DOHH2 (cell line): ENCODE measurements around the gene TCERG1L.

Experiments used
- EZH2phosphoT487 ChIP-seq: fragments of 200-600 bp; sonication (generic); IDR thresholded peaks from 2 replicates; pipeline ENCODE4 v1.6.1; 2017; ENCODE audit warnings: borderline replicate concordance, mild to moderate bottlenecking, antibody characterized with exemption, low read length, moderate library complexity, mixed read lengths
- TF ChIP-seq, protein P1 (sequence below): fragments of 200-600 bp; sonication (generic); IDR thresholded peaks from one replicate; pipeline ENCODE4 v1.5.1; 2014; ENCODE audit warnings: antibody characterized with exemption, mild to moderate bottlenecking, low read depth, low read length; ENCODE audit not compliant: poor library complexity, severe bottlenecking

DNA sequence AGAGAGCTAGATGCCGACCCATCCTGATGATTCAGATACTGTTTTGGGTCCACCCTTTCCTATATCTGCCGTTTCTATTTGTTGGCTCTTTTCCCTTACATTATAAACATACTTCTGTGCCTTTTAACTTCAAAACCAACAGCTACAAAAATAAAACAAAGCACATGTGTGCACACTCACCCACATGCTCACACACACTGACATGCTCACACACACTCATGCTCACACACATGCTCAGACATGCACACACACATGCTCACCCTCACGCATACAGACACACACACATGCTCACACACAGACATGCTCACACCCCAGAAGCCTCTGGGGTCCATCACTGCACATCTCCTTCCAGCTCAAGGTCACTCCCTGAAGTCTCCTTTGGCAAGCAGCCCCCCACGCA is 88.1 kb downstream of the TCERG1L start:
- TF ChIP-seq, protein P1, sequence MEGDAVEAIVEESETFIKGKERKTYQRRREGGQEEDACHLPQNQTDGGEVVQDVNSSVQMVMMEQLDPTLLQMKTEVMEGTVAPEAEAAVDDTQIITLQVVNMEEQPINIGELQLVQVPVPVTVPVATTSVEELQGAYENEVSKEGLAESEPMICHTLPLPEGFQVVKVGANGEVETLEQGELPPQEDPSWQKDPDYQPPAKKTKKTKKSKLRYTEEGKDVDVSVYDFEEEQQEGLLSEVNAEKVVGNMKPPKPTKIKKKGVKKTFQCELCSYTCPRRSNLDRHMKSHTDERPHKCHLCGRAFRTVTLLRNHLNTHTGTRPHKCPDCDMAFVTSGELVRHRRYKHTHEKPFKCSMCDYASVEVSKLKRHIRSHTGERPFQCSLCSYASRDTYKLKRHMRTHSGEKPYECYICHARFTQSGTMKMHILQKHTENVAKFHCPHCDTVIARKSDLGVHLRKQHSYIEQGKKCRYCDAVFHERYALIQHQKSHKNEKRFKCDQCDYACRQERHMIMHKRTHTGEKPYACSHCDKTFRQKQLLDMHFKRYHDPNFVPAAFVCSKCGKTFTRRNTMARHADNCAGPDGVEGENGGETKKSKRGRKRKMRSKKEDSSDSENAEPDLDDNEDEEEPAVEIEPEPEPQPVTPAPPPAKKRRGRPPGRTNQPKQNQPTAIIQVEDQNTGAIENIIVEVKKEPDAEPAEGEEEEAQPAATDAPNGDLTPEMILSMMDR = no peak
- TF ChIP-seq EZH2phosphoT487 = no peak
